SK-N-MC (cell line): Measurements from ENCODE around the gene LIPC.

ENCODE experiments used
- EZH2 ChIP-seq: fragments of 200-600 bp; sonication (generic); IDR thresholded peaks from one replicate; pipeline ENCODE4 v1.6.1; 2017; ENCODE audit warnings: antibody characterized with exemption
- FOXP2 ChIP-seq: optimal IDR thresholded peaks from 2 replicates; pipeline ENCODE3; 2011; ENCODE audit warnings: mild to moderate bottlenecking, moderate library complexity; ENCODE audit not compliant: insufficient read depth; ENCODE audit errors: extremely low read length, control extremely low read depth
- POLR2AphosphoS5 ChIP-seq: IDR thresholded peaks from 2 replicates; pipeline ENCODE4 v1.6.1; 2012; ENCODE audit warnings: mild to moderate bottlenecking, low read depth, low read length, borderline replicate concordance

GRCh38 chr15:58535894-58536293, 104.1 kb downstream of the LIPC start:
- TF ChIP-seq EZH2 (no peak), POLR2AphosphoS5 (no peak), FOXP2 (no peak)
